ENCODE measurements around the gene LSG1.

The LSG1 gene

DNA sequence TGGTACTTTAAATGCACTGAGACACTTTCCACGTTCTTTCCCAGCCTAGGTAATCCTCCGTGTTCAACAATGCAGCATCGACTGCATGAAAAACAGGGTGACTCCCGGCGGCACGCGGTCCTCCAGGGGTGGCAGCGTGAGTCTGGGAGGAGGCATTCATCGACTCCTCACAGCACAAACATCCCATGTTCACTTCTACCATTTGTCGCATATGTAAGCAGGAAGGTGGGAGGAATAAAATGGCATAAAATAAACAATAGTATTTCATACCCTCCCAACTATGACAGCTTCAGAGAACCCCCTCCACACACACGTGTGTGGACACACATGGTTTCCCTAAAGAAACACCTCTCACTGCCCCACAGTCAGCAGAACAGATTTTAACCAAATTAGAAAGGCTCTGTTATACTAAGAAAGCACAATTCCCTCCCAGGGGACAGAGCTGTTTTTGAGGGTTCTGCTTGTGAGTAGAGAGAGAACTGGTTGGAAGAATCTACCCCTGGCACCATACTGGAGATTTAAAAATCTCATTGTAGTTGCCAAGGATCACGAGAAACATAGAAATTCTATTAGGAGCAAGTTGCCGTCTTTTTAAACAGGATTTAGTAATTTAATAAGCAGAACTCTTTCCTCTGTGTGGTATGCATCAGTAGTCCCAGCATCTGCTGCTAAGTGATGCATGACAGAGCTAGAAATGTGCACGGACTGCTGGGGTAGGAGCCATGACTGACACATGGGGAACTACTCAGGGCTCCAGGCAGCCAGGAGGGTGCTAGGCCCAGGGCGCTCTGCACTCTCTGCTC, 19.7 kb upstream of the LSG1 start:
- peaks cover 2% of the 10 kb centered on the region for H3K36me3 Mint-ChIP-seq (ENCODE audit: low read depth)
- H3K4me3 Mint-ChIP-seq, result no peak overlapping the region
- peaks cover 46% of the 10 kb centered on the region for H3K27me3 Mint-ChIP-seq (ENCODE audit: low read depth)
- H3K4me1 Mint-ChIP-seq (ENCODE audit: low read depth), result peaks cover 15% of the 10 kb centered on the region
- H3K9me3 Mint-ChIP-seq, result no peaks in the 10 kb centered on the region
- no peak overlapping the region for H3K27ac Mint-ChIP-seq

DNA sequence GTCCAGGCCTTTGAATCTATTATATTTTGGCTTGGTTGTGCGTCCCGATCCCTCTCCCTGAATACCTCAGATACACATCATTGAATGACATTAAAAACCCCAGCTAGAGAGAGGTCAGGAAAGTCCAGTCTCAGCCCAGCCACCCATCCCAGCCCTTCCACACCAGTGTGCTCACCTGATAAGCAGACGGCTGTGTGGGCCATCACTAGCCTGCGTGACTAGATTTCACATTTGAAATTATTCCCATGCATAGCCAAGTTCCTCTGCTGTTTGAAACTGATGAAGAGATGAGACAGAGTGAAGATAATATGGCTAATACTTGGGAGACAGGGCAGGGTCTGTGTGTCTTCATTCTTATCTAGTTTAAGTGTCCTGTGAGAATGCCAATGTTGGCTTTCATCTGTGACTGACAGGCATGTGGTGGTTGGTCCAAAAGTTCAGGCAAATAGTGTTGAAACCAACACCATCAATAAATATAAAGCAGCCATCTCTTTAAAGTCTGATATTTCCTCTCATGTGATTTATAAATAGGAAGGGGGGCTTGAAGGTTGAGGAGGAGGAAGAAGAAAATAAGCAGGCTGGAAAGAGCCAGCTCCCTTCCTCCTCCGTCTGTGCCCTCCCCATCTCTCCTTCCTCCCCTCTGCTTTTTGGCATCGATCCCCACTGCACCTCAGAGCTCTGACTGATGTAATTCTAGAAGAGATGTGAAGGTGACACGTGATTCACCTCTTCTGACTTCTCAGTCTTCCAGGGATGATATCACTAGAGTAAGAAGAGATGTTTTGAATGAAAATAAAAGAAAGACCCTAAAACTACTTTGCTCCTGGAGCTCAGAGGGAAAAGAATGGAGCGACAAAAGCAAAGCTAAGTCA, 18.7 kb upstream of the LSG1 start:
- Mint-ChIP-seq H3K27me3 (ENCODE audit: low read depth) (peaks cover 45% of the 10 kb centered on the region), H3K4me3 (no peak overlapping the region), H3K9me3 (no peaks in the 10 kb centered on the region), H3K4me1 (ENCODE audit: low read depth) (peaks cover 18% of the 10 kb centered on the region), H3K36me3 (ENCODE audit: low read depth) (peaks cover 2% of the 10 kb centered on the region), H3K27ac (no peak overlapping the region)

DNA sequence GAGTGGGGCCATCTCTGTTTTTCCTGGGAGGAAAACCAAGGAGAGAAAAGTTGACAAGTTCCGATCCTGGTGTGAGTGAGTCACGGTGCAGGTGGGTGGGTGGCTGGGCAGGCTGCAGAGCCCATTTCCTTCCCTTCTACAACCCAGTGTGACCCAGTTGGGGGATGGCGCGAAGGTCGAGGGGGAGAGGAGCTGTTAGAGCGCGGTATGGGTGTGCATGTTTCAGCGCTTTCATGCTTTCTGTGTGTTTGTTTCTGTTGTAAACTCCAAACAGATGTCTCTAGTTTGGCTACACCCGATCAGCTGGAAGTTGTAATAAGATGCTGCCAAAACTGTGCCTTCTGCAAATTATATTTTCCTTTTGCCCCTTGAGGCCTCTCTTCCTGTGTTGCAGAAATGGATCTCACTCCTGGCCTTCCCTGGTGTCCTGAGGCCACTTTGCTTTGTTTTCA, 17.5 kb upstream of the LSG1 start:
- Mint-ChIP-seq H3K4me3 (peak overlapping the region; percentile 45), H3K36me3 (ENCODE audit: low read depth) (peaks cover 2% of the 10 kb centered on the region), H3K4me1 (ENCODE audit: low read depth) (peaks cover 27% of the 10 kb centered on the region), H3K27ac (peak overlapping the region; percentile 31), H3K27me3 (ENCODE audit: low read depth) (peaks cover 56% of the 10 kb centered on the region), H3K9me3 (no peaks in the 10 kb centered on the region)

DNA sequence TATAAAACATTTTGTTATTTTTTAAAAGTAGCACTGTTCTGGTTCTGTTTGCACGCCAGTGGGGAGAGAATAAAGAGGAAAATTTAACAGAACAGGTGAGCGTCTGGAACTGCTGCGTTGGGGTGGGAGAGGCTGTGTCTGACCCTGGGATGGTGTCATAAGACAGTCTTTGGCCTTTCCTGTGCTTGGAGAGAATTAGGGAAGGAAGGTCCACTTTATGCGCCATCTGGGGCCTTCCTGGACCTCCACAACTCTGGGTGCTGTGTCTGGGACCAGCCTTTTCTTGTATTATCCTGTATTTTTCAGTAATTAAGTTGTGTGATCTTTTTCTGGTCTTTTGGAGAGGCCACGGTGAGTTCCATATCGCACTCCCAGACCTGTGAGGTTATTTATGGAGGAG, 17.0 kb upstream of the LSG1 start:
- H3K27me3 Mint-ChIP-seq (ENCODE audit: low read depth), result peaks cover 56% of the 10 kb centered on the region
- no peaks in the 10 kb centered on the region for H3K9me3 Mint-ChIP-seq
- H3K27ac Mint-ChIP-seq, result no peak overlapping the region
- H3K36me3 Mint-ChIP-seq (ENCODE audit: low read depth), result peaks cover 2% of the 10 kb centered on the region
- H3K4me3 Mint-ChIP-seq, result no peak overlapping the region
- H3K4me1 Mint-ChIP-seq (ENCODE audit: low read depth), result peaks cover 31% of the 10 kb centered on the region

DNA sequence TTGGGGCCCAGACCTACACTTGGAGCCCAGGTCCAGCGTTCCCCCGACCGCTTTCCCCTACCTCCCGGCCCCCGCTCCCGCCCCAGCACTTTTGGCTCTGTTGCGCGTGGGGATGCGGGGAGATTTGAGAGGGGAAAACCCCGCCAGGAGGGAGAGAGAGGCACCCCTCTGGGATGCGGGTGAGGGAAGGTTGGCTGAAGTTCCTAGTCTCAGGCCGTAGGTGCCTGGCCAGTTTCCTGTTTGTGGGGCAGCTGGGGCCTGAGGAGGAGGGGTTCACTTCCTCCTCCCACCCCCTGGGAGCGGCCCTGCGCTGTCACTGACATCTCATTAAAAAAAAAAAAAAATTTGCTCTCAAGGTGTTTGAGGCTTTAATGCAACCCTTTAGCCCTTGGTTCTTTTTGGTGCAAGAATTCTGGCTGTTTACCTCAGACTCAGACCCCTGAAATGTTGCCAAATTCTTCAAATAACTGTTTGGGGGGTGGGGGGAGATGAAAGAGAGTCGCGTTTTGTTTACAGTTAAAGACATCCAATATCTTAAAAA, 16.3 kb upstream of the LSG1 start:
- Mint-ChIP-seq H3K36me3 (ENCODE audit: low read depth) (peaks cover 2% of the 10 kb centered on the region), H3K27ac (no peak overlapping the region), H3K9me3 (no peaks in the 10 kb centered on the region), H3K4me1 (ENCODE audit: low read depth) (peaks cover 32% of the 10 kb centered on the region), H3K4me3 (peak overlapping the region; percentile 63), H3K27me3 (ENCODE audit: low read depth) (peaks cover 57% of the 10 kb centered on the region)

DNA sequence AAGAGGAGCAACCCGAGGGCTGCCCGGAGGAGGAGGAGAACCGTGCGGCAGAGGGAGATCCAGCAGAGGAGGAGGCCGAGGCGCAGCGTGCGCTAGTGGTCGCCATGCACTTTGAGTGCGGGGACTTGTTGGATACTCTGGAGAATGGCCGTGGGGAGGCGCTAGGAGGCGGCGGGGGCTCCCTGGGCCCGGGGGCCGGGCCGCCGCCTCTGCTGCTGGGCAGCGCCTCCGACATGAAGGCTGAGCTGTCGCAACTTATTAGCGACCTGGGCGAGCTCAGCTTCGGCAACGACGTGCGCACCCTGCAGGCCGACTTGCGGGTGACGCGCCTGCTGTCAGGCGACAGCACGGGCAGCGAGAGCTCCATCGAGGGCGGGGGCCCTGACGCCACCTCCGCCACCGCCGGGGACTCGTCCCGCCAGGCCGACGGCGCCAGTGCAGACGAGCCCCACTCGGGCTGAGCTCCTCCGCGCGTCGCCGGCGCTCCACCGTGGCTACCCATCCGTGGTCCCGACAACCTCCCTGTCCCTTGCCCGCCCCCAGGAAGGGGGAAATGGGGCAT, 15.7 kb upstream of the LSG1 start:
- no peaks in the 10 kb centered on the region for H3K9me3 Mint-ChIP-seq
- peaks cover 2% of the 10 kb centered on the region for H3K36me3 Mint-ChIP-seq (ENCODE audit: low read depth)
- peak overlapping the region; percentile 84 for H3K4me3 Mint-ChIP-seq
- peaks cover 35% of the 10 kb centered on the region for H3K4me1 Mint-ChIP-seq (ENCODE audit: low read depth)
- peaks cover 57% of the 10 kb centered on the region for H3K27me3 Mint-ChIP-seq (ENCODE audit: low read depth)
- peak overlapping the region; percentile 62 for H3K27ac Mint-ChIP-seq

DNA sequence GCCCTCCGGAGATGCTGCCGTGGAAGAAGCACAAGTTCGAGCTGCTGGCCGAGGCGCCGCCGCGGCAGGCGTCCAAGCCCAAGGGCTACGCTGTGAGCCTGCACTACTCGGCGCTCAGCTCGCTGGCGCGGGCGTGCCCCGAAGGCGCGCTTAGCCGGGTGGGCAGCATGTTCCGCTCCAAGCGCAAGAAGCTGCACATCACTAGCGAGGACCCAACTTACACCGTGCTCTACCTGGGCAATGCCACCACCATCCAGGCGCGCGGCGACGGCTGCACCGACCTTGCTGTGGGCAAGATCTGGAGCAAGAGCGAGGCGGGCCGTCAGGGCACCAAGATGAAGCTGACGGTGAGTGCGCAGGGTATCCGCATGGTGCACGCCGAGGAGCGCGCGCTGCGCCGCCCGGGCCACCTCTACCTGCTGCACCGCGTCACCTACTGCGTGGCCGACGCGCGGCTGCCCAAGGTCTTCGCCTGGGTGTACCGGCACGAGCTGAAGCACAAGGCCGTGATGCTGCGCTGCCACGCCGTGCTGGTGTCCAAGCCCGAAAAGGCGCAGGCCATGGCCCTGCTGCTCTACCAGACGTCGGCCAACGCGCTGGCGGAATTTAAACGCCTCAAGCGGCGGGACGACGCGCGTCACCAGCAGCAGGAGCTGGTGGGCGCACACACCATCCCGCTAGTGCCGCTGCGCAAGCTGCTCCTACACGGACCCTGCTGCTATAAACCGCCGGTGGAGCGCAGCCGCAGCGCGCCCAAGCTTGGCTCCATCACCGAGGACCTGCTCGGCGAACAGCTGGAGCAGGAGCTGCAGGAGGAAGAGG, 15.0 kb upstream of the LSG1 start:
- H3K27ac Mint-ChIP-seq, result peak overlapping the region; percentile 62
- H3K4me3 Mint-ChIP-seq, result peak overlapping the region; percentile 84
- H3K9me3 Mint-ChIP-seq, result no peaks in the 10 kb centered on the region
- H3K36me3 Mint-ChIP-seq (ENCODE audit: low read depth), result peaks cover 2% of the 10 kb centered on the region
- peaks cover 41% of the 10 kb centered on the region for H3K4me1 Mint-ChIP-seq (ENCODE audit: low read depth)
- peaks cover 54% of the 10 kb centered on the region for H3K27me3 Mint-ChIP-seq (ENCODE audit: low read depth)

DNA sequence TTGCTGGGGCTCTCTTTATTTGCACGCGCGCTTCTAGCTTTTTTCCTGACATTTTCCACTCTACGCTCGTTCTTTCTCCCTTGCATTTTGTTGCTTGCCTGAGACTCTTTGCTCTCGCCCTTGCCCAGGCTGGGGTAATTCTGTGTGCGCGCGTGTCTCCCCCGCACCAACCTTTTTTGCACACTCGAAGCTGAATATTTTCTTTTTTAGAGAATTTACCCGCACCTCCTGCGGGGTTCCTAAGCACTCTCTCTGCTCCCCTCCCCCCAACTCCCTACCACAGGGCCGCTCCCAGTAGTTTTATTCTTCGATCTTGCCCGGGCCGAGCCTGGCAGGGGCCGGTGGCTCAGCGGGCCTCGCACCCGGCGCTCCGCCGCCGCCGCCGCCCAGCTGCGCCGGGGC, 14.4 kb upstream of the LSG1 start:
- H3K27me3 Mint-ChIP-seq (ENCODE audit: low read depth), result peaks cover 54% of the 10 kb centered on the region
- H3K27ac Mint-ChIP-seq, result peak overlapping the region; percentile 21
- H3K4me3 Mint-ChIP-seq, result peak overlapping the region; percentile 87
- peaks cover 2% of the 10 kb centered on the region for H3K36me3 Mint-ChIP-seq (ENCODE audit: low read depth)
- peaks cover 41% of the 10 kb centered on the region for H3K4me1 Mint-ChIP-seq (ENCODE audit: low read depth)
- no peaks in the 10 kb centered on the region for H3K9me3 Mint-ChIP-seq

DNA sequence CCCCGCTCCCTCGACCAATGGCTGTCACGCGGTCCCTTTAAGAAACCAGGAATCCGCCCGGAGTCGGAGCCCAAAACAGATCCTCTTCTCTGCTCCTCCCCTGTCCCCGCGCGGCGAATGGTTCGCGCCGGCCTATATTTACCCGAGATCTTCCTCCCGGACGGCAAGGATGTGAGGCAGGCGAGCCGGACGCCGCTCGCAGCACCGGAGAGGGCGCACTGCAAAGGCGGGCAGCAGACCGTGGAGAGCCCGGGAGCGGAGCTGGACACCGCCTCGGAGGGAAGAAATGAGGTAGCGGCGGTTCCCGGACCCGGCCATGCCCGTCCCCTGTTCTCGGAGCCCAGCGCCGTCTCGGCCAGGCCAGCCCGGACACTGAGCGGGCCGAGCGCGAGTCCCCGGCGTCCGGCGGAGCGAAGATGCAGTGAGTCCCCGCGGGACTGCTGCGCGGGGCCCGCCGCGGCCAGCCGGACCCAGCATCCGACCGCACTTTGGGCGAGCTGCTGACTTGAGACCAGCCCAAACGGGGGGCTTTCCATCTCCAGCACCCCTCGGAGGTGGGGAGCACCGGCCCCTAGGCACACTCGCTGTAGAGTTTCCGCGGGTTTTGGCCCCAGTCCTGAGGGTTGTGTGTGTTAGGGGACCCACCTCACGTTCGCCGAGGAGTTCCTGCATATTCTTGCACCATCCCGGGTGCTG, 13.9 kb upstream of the LSG1 start, which contains the start of gene FAM43A:
Gene FAM43A, plus strand, starts transcription at position 166 of the 696 bp plus-strand sequence. CDS start 944 bp downstream, outside the sequence.
- no peaks in the 10 kb centered on the region for H3K9me3 Mint-ChIP-seq
- H3K27me3 Mint-ChIP-seq (ENCODE audit: low read depth), result peaks cover 51% of the 10 kb centered on the region
- H3K4me1 Mint-ChIP-seq (ENCODE audit: low read depth), result peaks cover 43% of the 10 kb centered on the region
- H3K36me3 Mint-ChIP-seq (ENCODE audit: low read depth), result peaks cover 2% of the 10 kb centered on the region
- H3K27ac Mint-ChIP-seq, result peak within 1 kb of the TSS; percentile 68
- H3K4me3 Mint-ChIP-seq, result peak within 1 kb of the TSS; percentile 87

DNA sequence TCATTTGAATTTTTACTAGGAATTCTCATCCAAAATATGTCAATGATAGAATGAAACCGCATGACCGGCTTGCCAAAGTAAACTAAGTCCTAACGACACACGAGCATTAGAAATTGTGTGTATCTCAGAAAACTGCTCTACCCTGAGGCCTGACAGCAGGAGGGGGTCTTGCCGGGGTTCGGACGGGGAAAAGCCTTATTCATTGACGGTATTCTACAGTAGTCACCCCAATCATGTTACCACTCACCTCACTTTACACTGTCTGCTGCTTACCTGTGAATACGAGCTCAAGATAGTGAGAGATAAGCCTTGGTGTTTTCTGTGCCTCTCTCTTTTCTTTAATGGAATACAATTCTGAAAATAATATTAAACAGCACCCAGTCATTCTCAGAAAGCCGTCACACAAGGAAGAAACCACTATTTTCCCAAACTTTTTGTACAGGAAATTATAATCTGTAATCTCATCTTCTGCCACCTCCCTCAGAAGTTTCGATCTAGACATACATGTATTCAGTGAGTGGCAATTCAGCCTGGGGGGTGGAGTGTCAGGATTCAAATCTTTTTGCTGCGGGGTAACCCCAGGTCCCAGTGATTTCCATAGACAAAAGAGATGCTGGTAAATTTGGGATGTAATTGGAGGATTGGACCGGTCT, 13.2 kb upstream of the LSG1 start:
- H3K9me3 Mint-ChIP-seq, result no peaks in the 10 kb centered on the region
- H3K27ac Mint-ChIP-seq, result peak overlapping the region; percentile 68
- H3K27me3 Mint-ChIP-seq (ENCODE audit: low read depth), result peaks cover 46% of the 10 kb centered on the region
- H3K4me3 Mint-ChIP-seq, result peak overlapping the region; percentile 86
- peaks cover 2% of the 10 kb centered on the region for H3K36me3 Mint-ChIP-seq (ENCODE audit: low read depth)
- H3K4me1 Mint-ChIP-seq (ENCODE audit: low read depth), result peaks cover 43% of the 10 kb centered on the region

DNA sequence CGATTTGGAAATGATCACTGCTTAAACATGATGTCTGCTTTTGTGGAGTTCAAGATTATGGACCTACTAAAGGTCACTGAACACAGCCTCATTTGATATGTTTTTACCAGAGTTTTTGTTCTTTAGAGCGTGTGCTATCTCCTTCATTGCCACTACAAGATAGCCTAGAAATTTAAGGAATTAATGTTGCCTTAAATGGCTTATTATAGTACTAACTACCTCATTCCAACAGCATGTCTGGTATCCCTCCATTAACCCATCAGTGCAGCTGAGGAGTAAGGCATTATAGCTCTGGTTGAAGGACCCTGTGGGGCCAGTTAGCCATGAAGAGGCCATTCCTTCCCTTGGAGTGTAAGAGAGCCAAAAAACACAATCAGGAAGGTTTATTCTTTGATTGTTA, 11.4 kb upstream of the LSG1 start:
- peaks cover 31% of the 10 kb centered on the region for H3K4me1 Mint-ChIP-seq (ENCODE audit: low read depth)
- H3K27me3 Mint-ChIP-seq (ENCODE audit: low read depth), result peaks cover 30% of the 10 kb centered on the region
- H3K36me3 Mint-ChIP-seq (ENCODE audit: low read depth), result no peaks in the 10 kb centered on the region
- H3K27ac Mint-ChIP-seq, result no peak overlapping the region
- H3K9me3 Mint-ChIP-seq, result no peaks in the 10 kb centered on the region
- H3K4me3 Mint-ChIP-seq, result no peak overlapping the region

DNA sequence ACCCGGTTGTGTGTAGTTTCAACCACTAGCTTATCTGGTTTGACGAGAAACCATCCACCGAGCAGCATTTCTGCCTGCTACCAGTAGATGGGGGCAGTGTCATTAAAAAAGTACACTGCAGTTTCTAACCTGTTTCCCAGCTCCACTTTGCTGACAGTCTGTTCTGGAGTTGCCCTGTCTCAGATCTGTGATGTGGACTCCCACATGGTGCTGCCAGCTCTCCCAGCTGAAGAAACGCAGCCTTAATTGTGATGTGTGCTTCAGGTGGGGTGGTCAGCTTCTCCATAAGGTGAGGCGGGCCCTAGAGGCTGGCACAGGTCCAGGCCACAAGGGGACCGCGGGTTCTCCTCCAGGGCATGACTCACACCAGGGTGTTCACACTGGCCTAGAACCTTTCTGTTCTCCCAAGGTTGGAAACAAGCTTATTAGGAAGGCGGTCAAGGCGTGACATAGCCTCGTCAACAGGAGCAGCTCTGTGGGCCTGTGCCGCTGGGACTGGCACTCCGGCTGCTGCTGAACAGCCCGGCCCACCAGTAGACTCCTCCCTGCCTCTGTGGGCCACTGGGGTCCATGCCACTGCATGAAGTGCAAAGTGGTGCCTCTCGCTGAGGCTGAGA, 10.8 kb upstream of the LSG1 start:
- no peaks in the 10 kb centered on the region for H3K36me3 Mint-ChIP-seq (ENCODE audit: low read depth)
- peaks cover 26% of the 10 kb centered on the region for H3K27me3 Mint-ChIP-seq (ENCODE audit: low read depth)
- H3K4me3 Mint-ChIP-seq, result no peak overlapping the region
- H3K9me3 Mint-ChIP-seq, result no peaks in the 10 kb centered on the region
- no peak overlapping the region for H3K27ac Mint-ChIP-seq
- H3K4me1 Mint-ChIP-seq (ENCODE audit: low read depth), result peaks cover 30% of the 10 kb centered on the region
